SIG-M5 treated with dmso at 0.1 percent for 504 hours (cell line): ENCODE measurements around the gene JAKMIP3.
A peak's percentile ranks its signal among the peaks of the same experiment; 100 is the strongest.

Source experiments
- DNase-seq: peaks from one replicate; lab custom pipeline; 2025; ENCODE audit not compliant: unreplicated experiment; lab: John Stamatoyannopoulos, UW

JAKMIP3 gene

DNA sequence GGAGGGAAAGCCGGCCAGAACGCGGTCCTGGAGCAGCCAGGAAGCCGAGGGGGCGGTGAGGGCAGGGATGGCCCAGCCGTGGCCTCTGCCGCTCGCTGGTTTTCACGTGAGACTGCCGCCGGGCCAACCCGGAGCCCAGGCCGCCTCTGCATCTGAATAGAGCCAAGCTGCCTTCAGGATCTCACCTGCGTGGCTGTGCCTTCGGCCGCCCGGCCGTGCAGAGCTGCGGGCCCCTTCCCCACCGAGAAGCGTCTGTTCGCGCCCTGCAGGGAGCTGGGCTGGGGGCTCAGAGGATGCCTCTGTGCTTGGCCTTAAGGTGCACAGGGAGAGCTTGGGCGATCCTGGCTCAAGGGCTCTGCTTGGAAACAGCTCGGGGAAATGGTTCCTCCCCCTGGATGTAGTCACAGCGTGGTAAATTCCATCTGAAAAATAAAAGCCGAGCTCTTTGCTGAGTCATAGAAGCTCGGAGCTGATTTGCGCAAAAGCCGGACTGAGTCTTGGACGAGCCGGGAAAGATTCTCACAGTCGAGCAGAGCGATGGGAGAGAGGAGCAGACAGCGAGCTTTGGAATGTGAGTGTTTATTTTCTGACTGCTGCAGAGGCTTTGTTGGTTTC lies at the start of gene JAKMIP3:
Gene JAKMIP3 (plus strand): TSS at position 456 of the 615 bp plus-strand sequence. CDS start 38,863 bp downstream, outside the sequence.
- peak; percentile 5 for DNase-seq

DNA sequence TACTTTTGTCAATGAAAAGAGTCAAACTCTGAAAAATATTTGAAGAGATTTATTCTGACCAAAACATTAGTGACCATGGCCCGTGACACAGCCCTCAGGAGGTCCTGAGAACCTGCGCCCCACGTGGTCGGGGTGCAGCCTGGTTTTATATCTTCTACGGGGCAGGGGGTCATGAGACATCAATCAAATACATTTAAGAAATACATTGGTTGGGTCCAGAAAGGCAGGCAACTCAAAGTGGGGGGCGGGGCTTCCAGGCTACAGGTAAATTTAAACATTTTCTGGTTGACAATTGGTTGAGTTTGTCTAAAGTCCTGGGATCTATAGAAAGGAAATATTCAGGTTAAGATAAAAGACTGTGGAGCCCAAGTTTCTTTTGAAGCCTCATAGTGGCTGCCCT lies 49.2 kb upstream of the JAKMIP3 start:
- no peak for DNase-seq

DNA sequence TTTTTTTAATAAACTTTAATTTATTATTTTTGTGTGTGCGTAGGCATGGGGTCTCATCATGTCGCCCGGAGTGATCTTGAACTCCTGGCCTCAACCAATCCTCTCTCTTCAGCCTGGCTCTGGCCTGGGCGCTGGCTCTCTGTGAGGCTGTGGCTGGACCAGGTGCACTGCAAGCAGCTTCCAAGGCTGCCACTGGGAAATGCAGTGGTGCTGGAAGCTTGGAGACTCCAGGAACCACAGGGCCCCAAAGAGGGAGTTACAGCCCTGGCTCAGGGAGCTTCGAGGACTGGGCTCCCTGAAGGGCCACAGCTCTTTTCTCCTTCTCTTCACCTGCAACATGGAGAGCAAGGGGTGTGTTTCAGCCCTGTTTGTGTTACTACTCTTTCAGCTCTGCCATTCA lies 47.3 kb upstream of the JAKMIP3 start:
- no peak for DNase-seq

GRCh38 chr10:132019366-132019765 lies 46.4 kb upstream of the JAKMIP3 start:
- no peak for DNase-seq

DNA sequence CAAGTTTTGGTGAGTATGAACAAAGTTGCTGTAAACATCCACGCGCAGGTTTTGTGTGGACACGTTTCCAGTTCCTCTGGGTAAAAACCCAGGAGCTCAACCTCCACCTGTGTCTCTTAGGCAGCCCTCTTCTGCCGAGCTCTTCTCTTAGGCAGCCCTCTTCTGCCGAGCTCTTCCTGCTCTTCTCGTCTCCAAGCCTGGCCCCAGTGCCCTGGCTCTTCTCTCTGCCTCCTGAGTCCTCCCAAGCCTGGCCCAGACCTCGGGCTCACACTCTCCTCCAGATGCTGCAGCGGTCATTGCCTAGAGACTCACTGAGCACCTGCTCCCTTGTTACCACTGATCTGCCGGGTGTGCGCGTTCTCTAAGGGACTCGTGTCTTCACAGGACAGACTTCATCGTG lies 45.3 kb upstream of the JAKMIP3 start:
- no peak for DNase-seq

DNA sequence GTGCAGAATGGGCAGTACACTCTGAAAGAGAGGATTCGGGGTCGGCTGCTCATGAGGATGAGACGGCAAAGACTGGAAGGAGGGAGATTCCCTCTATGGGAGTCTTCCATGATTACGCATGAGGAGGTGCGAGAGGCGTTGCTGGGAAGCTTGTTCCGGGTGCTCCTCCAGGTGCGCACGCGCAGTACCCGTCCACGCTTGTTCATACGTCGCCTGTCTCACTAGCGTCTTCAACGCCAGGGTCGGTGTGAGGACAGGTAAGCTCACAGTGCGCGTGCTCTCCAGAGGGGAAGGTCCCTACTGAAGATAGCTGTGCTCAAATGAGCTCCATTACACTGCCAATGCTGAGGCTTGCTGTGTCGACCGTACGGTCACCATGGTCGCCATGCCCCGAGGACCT lies 44.7 kb upstream of the JAKMIP3 start:
- DNase-seq, result no peak

DNA sequence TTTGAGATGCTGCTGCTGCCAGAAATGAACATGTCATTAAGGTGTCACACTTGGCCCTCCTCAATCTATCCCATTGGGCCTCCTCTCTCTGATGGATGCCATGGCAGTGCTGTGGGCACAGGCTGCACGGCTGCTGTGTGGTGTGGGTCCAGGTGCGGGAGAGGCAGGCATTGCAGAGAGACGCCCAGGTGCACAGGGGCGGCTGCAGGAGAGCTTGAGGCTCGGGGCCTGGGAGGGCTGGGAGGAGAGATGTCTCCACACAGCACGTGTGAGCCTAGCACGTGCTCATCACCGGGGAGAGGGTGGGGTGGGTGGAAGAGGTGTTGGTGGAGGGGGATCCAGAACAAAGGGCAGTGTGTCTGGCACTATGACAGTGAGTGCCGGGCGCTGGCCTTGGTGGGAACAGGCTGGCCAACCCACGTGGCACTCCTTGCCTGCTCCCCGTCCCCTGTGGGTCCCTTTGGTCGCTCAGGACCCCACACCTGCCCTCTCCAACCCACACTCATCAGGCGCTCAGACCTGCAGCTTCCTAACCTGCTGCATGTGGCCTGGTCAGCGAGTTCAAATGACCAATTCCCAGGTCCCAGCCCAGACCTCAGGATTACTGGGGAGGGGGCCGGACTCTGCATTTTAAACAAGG lies 44.1 kb upstream of the JAKMIP3 start:
- no peak for DNase-seq

GRCh38 chr10:132022241-132022640 lies 43.5 kb upstream of the JAKMIP3 start:
- no peak for DNase-seq

DNA sequence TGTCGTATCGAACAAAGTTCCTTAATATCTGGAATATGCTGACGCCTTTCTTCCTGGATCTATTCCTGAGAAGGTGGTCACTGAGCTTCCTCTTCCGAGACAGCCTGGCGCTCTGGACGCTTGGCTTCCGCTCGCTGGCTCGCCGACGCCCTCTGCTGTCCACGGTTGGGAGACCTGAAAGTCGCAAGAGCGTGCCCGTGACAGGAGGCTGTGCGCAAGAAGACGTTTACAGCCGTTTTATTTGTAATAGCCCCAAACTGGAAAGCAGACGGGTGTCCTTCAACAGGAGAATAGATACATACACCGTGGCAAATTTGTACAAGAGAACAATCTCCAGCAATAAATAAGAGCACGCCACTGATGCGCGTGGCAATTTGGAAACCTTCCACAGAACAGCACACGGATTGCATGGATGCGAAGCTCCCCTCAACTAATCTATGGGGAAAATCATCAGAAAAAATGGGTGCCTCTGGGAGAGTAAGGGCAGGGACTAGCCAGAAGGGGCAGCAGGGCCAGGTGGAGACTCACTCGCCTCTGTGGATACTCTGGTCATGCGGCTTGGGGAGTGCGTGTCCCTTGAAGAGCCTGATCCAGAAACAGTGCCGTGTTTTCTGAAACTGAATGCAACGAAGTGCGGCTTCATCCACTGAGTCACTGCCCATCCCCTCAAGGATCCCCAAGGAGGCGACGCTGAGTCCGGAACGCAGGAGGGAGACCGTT lies 42.5 kb upstream of the JAKMIP3 start:
- DNase-seq, result no peak

DNA sequence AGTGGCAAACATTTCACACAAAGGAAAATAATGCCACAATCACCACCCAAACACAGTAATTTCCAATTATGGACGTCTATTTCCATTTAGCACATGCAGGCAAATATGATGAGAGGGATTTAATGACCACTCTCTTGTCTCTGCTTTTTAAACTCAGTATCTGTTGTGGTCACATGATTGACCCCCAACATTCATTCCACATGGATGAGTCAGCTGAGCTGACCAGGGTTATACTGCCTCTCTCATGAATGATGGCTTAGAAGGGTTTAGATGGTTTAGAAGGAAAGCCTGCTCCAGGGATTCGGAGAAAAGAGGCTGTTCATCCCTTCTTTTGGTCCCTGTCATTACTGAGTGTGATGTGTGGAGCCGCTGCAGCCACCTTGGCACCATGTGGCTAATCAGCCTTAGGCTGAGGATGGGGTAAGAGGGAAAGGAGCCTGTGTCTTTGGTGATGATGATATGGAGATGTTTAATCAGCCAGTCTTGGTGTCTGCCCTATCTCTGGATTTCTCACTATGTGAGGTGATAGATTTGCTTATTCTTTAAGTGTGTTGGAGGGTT lies 38.2 kb upstream of the JAKMIP3 start:
- DNase-seq, result no peak

DNA sequence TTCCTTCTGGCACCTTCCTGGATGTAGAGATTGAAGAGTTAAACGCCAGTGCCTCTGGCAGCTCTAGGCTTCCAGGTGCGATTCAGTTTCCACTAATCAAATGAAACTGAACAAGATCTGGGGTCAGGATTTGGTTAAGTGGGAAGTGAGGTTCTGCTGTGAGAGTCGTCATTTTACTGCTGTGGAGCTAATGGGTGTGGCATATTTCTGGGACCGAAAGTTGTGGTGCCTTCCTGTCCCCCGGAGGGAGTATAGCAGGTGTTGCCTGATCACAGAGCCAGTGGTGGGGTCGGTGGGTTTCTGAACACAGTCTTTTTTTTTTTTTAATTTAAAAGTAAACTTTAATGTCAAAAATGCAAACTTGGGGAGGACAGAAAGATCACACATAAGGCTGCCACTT lies 37.0 kb upstream of the JAKMIP3 start:
- DNase-seq, result no peak

- DNase-seq, result no peak
Observed at GRCh38 chr10:132030898-132031463, 34.8 kb upstream of the JAKMIP3 start.

- DNase-seq, result no peak
Observed at GRCh38 chr10:132033632-132034031, 32.1 kb upstream of the JAKMIP3 start.

GRCh38 chr10:132035476-132035875 lies 30.3 kb upstream of the JAKMIP3 start:
- DNase-seq, result no peak

- no peak for DNase-seq
Observed at GRCh38 chr10:132036153-132036886, 29.4 kb upstream of the JAKMIP3 start.

- no peak for DNase-seq
Observed at GRCh38 chr10:132036887-132037675, 28.7 kb upstream of the JAKMIP3 start.

DNA sequence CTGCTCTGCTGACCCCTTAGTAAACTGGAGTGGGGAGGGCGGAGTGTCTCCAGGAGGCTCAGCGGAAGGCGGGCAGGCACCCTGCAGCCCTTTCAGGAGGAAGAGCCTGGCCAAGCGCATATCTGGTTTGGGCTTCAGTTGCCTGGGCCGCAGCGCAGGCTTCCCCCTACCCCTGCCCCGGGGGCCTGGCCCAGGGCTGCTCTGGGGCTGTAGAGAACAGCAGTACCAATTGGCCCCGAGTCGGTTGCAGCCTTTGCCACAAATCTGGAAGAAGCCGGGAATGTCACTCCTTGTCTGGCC lies 28.1 kb upstream of the JAKMIP3 start:
- no peak for DNase-seq

DNA sequence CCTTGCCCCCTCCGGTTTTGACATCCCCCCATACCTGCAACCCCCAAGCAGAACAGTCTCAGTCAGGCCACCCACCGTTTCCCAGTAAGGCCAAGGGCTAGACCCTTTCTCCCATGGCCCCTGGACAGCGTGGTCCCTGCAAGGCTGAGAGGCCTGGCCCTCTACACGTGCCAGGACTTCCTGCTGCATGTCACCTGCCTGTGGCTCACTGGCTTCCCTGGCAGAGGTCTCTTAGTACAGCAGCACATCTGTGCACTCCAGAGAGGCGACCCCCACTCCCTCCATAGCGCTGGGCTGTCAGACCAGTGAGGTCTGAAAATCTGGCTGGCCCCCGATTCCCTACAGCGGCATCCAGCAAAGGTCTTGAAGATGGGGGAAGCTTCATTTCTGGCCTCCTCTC lies 26.4 kb upstream of the JAKMIP3 start:
- DNase-seq, result no peak

- no peak for DNase-seq
Observed at GRCh38 chr10:132040046-132040445, 25.7 kb upstream of the JAKMIP3 start.

GRCh38 chr10:132041340-132041739 lies 24.4 kb upstream of the JAKMIP3 start:
- no peak for DNase-seq
